HepG2 (cell line): Measurements from ENCODE around the gene OXSM. TPM values are rescaled to one million over a fixed set of nuclear protein-coding genes. Genes with fewer than 3 reads are reported as not detected.

Source experiments
- PHF20 ChIP-seq: sonication (generic); formaldehyde crosslinking; IDR thresholded peaks from 2 replicates; pipeline ENCODE4 v1.5.0; 2020; ENCODE audit warnings: mild to moderate bottlenecking, missing genetic modification reagents
- ZNF441 ChIP-seq: sonication (generic); formaldehyde crosslinking; IDR thresholded peaks from 2 replicates; pipeline ENCODE4 v1.7.0; 2021; ENCODE audit warnings: missing genetic modification reagents, borderline replicate concordance
- ZNF446 ChIP-seq: sonication (generic); formaldehyde crosslinking; IDR thresholded peaks from 2 replicates; pipeline ENCODE4 v1.5.0; 2020; ENCODE audit warnings: mild to moderate bottlenecking, missing genetic modification reagents
- ZNF749 ChIP-seq: sonication (generic); formaldehyde crosslinking; IDR thresholded peaks from 2 replicates; pipeline ENCODE4 v1.8.0; 2022; ENCODE audit warnings: mild to moderate bottlenecking, missing genetic modification reagents, moderate library complexity, borderline replicate concordance
- polyA plus RNA-seq, 8 experiments: library from polyadenylated mRNA; depleted of rRNA in 3 of 8; stranded (reverse) in 7 of 8; unstranded in 1 of 8; fragments of >200 nt; fragmentation: Illumina TruSeq in 4 of 8; extraction: Trizol in 4 of 8; gene quantifications; 2 replicates each; pipeline versions ENCODE4 v1.2.1 to v1.2.3, GENCODE V29; 2011 to 2016; ENCODE audit warnings: low read depth in 4 of 8, missing spikeins in 1 of 8, mixed read lengths in 1 of 8; ENCODE audit not compliant: insufficient read depth in 1 of 8
- total RNA-seq, 5 experiments: library from RNA; depleted of rRNA; stranded (reverse); fragments of >200 nt; fragmentation: Illumina TruSeq; extraction: Trizol; gene quantifications; 2 replicates each; pipeline ENCODE4 v1.2.3, GENCODE V29; 2016; ENCODE audit warnings: low read depth in 1 of 5
- TF ChIP-seq, protein P1 (sequence below): sonication (generic); formaldehyde crosslinking; IDR thresholded peaks from 2 replicates; pipeline ENCODE4 v1.4.0; 2020; ENCODE audit warnings: mild to moderate bottlenecking, missing genetic modification reagents
- TF ChIP-seq, protein P2 (sequence below): sonication (generic); formaldehyde crosslinking; IDR thresholded peaks from 2 replicates; pipeline ENCODE4 v1.8.0; 2022; ENCODE audit warnings: low read depth, missing genetic modification reagents
- TF ChIP-seq, protein P3 (sequence below): sonication (generic); formaldehyde crosslinking; conservative IDR thresholded peaks from 2 replicates; pipeline ENCODE4 v1.8.0; 2022; ENCODE audit warnings: missing genetic modification reagents
- TF ChIP-seq, protein P4 (sequence below): sonication (generic); formaldehyde crosslinking; IDR thresholded peaks from 2 replicates; pipeline ENCODE4 v1.8.1; 2023; ENCODE audit warnings: mild to moderate bottlenecking, missing genetic modification reagents
- TF ChIP-seq, protein P5 (sequence below): sonication (generic); formaldehyde crosslinking; IDR thresholded peaks from 2 replicates; pipeline ENCODE4 v1.4.0; 2020; ENCODE audit warnings: mild to moderate bottlenecking, missing genetic modification reagents

The OXSM gene
- total and polyA plus RNA-seq, 2 of the 13 experiments (the other 11 are each of a cell fraction or from before 2014, with no cell fraction given) = 18.2 to 34.4 TPM

DNA sequence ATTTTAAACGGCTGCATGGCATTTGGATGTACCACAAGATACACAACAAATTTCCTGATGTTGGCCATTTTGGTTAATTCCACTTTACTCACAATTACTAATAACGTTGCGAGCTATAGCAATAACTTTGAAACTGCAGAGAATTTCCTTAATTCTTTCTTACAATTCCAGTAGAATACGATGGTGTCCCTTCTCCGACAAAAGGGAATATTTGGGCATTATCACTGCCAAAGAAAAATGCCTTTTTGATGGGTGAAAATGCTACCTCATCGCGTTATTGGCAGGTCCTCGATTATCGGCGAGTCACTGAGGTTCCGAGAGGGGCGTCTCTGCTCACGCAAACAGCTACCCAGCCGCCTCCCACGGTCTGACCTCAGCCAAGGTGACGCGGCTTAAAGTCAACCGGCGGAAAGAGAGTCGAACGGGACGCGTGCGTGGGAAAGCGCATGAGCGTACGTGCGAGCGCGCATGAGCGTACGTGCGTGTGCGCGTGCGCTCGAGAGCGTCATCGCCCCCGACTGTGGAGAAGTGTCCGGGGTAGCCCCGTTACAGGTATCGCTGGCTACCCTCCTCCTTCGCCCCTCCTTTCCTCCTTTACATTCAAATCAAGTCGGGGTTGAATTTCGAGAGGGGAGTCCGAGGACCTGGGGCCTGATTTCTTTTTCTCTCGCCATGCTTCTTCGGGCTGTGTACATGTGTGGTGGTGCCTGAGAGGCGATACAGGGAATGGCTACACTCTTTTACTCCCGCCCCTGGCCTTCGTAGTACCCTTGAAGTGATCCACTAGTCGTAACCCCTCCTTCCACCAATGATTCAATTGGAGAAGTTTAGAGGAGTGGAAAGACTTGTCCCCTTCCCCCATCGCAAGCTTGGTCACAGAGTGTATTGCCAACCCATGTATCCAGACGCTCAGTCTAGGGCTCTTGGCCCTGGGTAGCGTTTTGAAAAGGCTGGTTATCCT, at the start of gene OXSM (continued):
- TF ChIP-seq, protein P1, sequence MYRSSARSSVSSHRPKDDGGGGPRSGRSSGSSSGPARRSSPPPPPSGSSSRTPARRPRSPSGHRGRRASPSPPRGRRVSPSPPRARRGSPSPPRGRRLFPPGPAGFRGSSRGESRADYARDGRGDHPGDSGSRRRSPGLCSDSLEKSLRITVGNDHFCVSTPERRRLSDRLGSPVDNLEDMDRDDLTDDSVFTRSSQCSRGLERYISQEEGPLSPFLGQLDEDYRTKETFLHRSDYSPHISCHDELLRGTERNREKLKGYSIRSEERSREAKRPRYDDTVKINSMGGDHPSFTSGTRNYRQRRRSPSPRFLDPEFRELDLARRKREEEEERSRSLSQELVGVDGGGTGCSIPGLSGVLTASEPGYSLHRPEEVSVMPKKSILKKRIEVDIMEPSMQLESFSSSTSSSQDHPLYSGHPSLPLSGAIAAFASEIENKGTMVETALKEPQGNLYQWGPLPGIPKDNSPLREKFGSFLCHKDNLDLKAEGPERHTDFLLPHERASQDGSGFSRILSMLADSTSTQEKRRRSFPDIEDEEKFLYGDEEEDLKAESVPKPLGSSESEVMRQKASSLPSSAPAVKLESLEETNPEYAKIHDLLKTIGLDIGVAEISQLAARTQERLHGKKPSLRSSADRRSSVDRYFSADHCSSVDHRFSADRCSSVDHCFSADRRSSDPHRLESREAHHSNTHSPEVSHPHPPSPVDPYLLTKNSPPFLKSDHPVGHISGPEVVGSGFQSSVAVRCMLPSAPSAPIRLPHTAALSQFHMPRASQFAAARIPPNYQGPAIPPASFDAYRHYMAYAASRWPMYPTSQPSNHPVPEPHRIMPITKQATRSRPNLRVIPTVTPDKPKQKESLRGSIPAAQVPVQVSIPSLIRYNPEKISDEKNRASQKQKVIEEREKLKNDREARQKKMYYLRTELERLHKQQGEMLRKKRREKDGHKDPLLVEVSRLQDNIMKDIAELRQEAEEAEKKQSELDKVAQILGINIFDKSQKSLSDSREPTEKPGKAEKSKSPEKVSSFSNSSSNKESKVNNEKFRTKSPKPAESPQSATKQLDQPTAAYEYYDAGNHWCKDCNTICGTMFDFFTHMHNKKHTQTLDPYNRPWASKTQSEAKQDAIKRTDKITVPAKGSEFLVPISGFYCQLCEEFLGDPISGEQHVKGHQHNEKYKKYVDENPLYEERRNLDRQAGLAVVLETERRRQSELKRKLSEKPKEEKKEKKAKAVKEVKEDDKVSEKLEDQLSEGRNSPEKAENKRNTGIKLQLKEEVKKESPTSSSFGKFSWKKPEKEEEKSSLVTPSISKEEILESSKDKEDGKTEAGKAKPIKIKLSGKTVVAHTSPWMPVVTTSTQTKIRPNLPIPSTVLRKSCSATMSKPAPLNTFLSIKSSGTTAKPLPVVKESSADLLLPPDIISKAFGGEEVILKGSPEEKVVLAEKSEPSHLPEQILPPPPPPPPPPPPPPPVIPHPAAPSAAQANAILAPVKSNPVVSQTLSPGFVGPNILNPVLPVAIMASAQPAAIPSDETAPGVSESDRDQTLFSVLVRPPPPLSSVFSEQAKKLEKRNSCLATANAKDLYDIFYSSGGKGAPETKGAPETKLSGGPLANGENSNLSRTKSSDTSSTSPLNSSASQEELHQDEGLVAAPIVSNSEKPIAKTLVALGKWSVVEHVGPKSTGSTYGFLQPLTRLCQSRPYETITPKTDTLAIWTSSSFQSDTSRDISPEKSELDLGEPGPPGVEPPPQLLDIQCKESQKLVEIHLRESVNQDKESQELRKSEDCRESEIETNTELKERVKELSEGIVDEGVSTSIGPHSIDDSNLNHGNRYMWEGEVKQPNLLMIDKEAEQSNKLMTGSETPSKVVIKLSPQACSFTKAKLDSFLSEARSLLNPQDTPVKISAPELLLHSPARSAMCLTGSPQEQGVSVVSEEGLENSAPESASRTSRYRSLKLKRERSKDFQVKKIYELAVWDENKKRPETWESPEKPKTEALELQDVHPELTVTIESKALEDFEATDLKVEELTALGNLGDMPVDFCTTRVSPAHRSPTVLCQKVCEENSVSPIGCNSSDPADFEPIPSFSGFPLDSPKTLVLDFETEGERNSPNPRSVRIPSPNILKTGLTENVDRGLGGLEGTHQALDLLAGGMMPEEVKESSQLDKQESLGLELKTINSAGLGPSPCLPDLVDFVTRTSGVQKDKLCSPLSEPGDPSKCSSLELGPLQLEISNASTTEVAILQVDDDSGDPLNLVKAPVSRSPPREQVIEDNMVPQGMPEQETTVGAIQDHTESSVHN (CRISPR knock-in tag) = no peak; the same call in 1 of the 2 replicates
- TF ChIP-seq, protein P2, sequence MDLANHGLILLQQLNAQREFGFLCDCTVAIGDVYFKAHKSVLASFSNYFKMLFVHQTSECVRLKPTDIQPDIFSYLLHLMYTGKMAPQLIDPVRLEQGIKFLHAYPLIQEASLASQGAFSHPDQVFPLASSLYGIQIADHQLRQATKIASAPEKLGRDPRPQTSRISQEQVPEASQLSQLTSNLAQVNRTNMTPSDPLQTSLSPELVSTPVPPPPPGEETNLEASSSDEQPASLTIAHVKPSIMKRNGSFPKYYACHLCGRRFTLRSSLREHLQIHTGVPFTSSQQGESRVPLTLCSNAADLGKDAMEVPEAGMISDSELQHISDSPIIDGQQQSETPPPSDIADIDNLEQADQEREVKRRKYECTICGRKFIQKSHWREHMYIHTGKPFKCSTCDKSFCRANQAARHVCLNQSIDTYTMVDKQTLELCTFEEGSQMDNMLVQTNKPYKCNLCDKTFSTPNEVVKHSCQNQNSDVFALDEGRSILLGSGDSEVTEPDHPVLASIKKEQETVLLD (CRISPR knock-in tag) = peak; percentile 90
- no peak for TF ChIP-seq ZNF446 (CRISPR knock-in tag)
- 0 out of 2 replicates have a peak, but pooled peaks have one; percentile 28 for TF ChIP-seq ZNF441 (CRISPR knock-in tag)
- TF ChIP-seq PHF20 (CRISPR knock-in tag) = peak; percentile 82
- TF ChIP-seq, protein P3, sequence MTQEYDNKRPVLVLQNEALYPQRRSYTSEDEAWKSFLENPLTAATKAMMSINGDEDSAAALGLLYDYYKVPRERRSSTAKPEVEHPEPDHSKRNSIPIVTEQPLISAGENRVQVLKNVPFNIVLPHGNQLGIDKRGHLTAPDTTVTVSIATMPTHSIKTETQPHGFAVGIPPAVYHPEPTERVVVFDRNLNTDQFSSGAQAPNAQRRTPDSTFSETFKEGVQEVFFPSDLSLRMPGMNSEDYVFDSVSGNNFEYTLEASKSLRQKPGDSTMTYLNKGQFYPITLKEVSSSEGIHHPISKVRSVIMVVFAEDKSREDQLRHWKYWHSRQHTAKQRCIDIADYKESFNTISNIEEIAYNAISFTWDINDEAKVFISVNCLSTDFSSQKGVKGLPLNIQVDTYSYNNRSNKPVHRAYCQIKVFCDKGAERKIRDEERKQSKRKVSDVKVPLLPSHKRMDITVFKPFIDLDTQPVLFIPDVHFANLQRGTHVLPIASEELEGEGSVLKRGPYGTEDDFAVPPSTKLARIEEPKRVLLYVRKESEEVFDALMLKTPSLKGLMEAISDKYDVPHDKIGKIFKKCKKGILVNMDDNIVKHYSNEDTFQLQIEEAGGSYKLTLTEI (CRISPR knock-in tag) = no peak
- peak; percentile 68; the same call in 1 of the 2 replicates for TF ChIP-seq ZNF749 (CRISPR knock-in tag)
- TF ChIP-seq, protein P4, sequence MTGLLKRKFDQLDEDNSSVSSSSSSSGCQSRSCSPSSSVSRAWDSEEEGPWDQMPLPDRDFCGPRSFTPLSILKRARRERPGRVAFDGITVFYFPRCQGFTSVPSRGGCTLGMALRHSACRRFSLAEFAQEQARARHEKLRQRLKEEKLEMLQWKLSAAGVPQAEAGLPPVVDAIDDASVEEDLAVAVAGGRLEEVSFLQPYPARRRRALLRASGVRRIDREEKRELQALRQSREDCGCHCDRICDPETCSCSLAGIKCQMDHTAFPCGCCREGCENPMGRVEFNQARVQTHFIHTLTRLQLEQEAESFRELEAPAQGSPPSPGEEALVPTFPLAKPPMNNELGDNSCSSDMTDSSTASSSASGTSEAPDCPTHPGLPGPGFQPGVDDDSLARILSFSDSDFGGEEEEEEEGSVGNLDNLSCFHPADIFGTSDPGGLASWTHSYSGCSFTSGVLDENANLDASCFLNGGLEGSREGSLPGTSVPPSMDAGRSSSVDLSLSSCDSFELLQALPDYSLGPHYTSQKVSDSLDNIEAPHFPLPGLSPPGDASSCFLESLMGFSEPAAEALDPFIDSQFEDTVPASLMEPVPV (CRISPR knock-in tag) = peak; percentile 88; the same call in 1 of the 2 replicates
- TF ChIP-seq, protein P5, sequence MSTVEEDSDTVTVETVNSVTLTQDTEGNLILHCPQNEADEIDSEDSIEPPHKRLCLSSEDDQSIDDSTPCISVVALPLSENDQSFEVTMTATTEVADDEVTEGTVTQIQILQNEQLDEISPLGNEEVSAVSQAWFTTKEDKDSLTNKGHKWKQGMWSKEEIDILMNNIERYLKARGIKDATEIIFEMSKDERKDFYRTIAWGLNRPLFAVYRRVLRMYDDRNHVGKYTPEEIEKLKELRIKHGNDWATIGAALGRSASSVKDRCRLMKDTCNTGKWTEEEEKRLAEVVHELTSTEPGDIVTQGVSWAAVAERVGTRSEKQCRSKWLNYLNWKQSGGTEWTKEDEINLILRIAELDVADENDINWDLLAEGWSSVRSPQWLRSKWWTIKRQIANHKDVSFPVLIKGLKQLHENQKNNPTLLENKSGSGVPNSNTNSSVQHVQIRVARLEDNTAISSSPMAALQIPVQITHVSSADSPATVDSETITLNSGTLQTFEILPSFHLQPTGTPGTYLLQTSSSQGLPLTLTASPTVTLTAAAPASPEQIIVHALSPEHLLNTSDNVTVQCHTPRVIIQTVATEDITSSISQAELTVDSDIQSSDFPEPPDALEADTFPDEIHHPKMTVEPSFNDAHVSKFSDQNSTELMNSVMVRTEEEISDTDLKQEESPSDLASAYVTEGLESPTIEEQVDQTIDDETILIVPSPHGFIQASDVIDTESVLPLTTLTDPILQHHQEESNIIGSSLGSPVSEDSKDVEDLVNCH = no peak
